ENCODE results near the gene PHOSPHO1.
"Not testable (repeated sequence)": the region's sequence is repeated elsewhere in the genome, so short reads cannot be mapped to it uniquely, and the experiment has no call there.

The PHOSPHO1 gene

DNA sequence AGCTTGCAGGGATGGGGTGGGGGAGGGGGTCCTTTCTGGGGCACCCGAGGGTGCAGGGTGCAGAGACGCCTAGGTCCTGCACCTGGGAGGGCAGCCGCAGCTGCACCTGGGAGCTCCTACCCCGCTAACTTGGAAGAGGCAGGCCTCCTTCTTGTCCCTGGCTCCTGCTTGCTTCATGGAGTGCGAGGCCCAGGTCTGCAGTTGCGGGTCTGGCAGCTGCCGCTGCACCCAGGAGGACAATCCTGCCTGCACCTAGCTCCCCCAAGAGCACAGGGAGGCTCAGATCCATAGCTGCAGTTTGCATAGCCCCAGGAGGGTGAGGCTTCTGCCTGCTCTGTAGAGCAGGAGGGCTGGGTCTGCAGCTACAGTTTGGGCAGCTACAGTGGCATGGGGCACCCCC lies 46.8 kb downstream of the PHOSPHO1 start:
- H3K27ac ChIP-seq (ENCODE audit: low read length) = no peak overlapping the region
- H3K4me3 ChIP-seq (ENCODE audit: low read length) = no peak overlapping the region
- no peaks in the 10 kb centered on the region for H3K9me3 ChIP-seq (ENCODE audit: control insufficient read depth, low read depth, low read length)
- H3K4me1 ChIP-seq (ENCODE audit: control insufficient read depth, low read depth, low read length) = no peaks in the 10 kb centered on the region
- no peaks in the 10 kb centered on the region for H3K36me3 ChIP-seq (ENCODE audit: control insufficient read depth, low read depth, low read length)
- no peaks in the 10 kb centered on the region for H3K27me3 ChIP-seq (ENCODE audit: control insufficient read depth, insufficient read depth, low read length)
- no peak overlapping the region for H3K9ac ChIP-seq (ENCODE audit: low read length)

- H3K27me3 ChIP-seq (ENCODE audit: control insufficient read depth, insufficient read depth, low read length) = no peaks in the 10 kb centered on the region
- no peak overlapping the region for H3K9ac ChIP-seq (ENCODE audit: low read length)
- H3K9me3 ChIP-seq (ENCODE audit: control insufficient read depth, low read depth, low read length) = no peaks in the 10 kb centered on the region
- H3K4me1 ChIP-seq (ENCODE audit: control insufficient read depth, low read depth, low read length) = no peaks in the 10 kb centered on the region
- H3K36me3 ChIP-seq (ENCODE audit: control insufficient read depth, low read depth, low read length) = no peaks in the 10 kb centered on the region
- H3K27ac ChIP-seq (ENCODE audit: low read length) = no peak overlapping the region
- H3K4me3 ChIP-seq (ENCODE audit: low read length) = no peak overlapping the region
Measured at GRCh38 chr17:49183341-49183740, 47.2 kb downstream of the PHOSPHO1 start.

GRCh38 chr17:49180998-49181635 lies 49.5 kb downstream of the PHOSPHO1 start:
- no peaks in the 10 kb centered on the region for H3K9me3 ChIP-seq (ENCODE audit: control insufficient read depth, low read depth, low read length)
- H3K27me3 ChIP-seq (ENCODE audit: control insufficient read depth, insufficient read depth, low read length) = no peaks in the 10 kb centered on the region
- H3K27ac ChIP-seq (ENCODE audit: low read length) = no peak overlapping the region

GRCh38 chr17:49180303-49180702 lies 50.3 kb downstream of the PHOSPHO1 start:
- H3K36me3 ChIP-seq (ENCODE audit: control insufficient read depth, low read depth, low read length) = no peaks in the 10 kb centered on the region
- H3K4me1 ChIP-seq (ENCODE audit: control insufficient read depth, low read depth, low read length) = no peaks in the 10 kb centered on the region
- no peaks in the 10 kb centered on the region for H3K27me3 ChIP-seq (ENCODE audit: control insufficient read depth, insufficient read depth, low read length)
- no peak overlapping the region for H3K27ac ChIP-seq (ENCODE audit: low read length)
- H3K9me3 ChIP-seq (ENCODE audit: control insufficient read depth, low read depth, low read length) = no peaks in the 10 kb centered on the region
- no peak overlapping the region for H3K4me3 ChIP-seq (ENCODE audit: low read length)
- no peak overlapping the region for H3K9ac ChIP-seq (ENCODE audit: low read length)

More at GRCh38 chr17:49180998-49181635, 49.5 kb downstream of the PHOSPHO1 start:
- no peak overlapping the region for H3K9ac ChIP-seq (ENCODE audit: low read length)
- no peaks in the 10 kb centered on the region for H3K4me1 ChIP-seq (ENCODE audit: control insufficient read depth, low read depth, low read length)
- no peak overlapping the region for H3K4me3 ChIP-seq (ENCODE audit: low read length)
- no peaks in the 10 kb centered on the region for H3K36me3 ChIP-seq (ENCODE audit: control insufficient read depth, low read depth, low read length)

- H3K4me1 ChIP-seq (ENCODE audit: control insufficient read depth, low read depth, low read length); H3K27ac ChIP-seq (ENCODE audit: low read length); H3K9me3 ChIP-seq (ENCODE audit: control insufficient read depth, low read depth, low read length); H3K4me3 ChIP-seq (ENCODE audit: low read length); H3K36me3 ChIP-seq (ENCODE audit: control insufficient read depth, low read depth, low read length); H3K9ac ChIP-seq (ENCODE audit: low read length); H3K27me3 ChIP-seq (ENCODE audit: control insufficient read depth, insufficient read depth, low read length): not testable (repeated sequence)
Measured at GRCh38 chr17:49175978-49176377, 54.6 kb downstream of the PHOSPHO1 start.

Data from iPS-18a (cell line).